Stimulated activated CD8-positive, alpha-beta memory T cell treated with anti-CD3 and anti-CD28 coated beads, Interleukin-2, amount 100 ng/mL, for 48 hours (primary cell): Measurements from ENCODE around the gene PACSIN2.
"Not testable (repeated sequence)": the region's sequence is repeated elsewhere in the genome, so short reads cannot be mapped to it uniquely, and the experiment has no call there.

ENCODE experiments used
- DNase-seq, 2 donors: peaks; one replicate each; pipeline ENCODE4 v3.0.0-alpha.2; 2020; ENCODE audit warnings: low read depth in 2 of 2

The PACSIN2 gene

DNA sequence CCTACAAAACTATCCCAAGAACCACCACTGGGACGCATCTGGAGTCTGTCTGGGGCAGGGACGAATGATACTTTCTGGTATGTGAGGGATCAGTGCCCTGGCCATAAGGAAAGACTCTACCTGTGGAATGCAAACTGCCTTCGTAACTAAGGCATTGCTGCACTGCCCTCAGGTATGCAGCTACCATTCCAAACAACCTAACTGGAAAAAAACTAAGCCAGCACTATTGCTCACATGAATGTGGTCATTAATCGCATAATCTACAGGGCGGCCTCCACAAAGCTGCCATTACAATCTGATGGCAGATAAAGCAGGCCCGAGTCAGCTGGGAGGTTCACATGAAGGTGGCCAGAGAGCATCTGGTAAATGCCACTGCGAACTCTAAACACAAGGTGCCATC lies 3.9 kb downstream of the PACSIN2 start:
- DNase-seq, result no peak

DNA sequence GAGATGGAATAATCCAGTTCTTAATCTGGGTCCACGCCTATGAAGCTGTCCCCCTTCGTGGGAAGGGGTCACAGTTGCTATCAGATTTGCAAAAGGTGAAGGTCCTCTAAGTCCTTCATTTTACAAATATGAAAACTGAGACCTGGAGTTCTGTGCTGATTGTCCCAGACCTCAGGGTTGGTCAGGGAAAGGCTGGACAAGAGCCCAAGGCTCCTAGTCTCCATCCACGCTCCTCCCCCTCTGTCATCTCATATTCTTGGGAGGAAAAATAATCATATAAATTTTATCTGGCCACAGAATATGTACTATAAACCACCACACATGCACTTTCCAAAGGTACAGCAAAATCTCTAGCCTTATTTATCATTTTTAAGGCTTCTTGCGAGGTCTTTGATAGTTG lies 5.5 kb downstream of the PACSIN2 start:
- no peak for DNase-seq

DNA sequence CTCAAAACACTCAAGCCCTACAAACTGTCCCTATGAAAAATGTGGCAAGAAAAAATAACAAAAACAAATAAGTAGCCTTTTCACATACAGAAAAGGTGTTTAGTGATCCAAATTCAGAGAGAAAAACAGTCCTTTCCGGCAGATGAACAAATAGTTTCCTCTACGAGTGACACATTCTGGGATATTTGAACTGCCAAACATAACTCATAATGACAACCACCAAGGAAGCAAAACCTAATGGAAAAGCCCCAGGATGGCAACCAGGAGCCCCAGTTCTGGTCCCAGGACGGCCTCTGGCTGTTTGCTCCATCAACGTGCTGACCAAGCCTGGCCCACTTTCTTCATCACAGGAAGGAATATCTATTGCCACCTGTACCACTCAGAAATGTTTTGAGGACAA lies 6.0 kb downstream of the PACSIN2 start:
- no peak for DNase-seq

DNA sequence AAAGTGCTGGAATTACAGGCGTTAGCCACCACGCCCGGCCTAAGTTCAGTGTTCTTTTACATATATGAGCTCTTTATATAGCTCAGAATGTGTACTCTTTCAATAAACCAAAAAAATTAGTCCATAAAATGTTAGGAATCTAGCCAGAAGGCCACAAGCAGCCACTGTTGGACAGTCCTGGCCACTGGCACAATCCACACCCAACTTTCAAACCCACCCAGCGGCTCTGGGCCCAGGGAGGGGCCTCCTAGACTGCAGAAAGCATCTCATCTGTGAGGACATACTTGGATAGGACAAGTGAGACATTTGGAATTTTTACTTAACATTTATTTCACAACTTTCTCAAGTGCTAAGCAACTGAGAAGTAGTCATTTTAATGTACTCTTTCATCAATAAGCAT lies 6.4 kb downstream of the PACSIN2 start:
- no peak for DNase-seq

DNA sequence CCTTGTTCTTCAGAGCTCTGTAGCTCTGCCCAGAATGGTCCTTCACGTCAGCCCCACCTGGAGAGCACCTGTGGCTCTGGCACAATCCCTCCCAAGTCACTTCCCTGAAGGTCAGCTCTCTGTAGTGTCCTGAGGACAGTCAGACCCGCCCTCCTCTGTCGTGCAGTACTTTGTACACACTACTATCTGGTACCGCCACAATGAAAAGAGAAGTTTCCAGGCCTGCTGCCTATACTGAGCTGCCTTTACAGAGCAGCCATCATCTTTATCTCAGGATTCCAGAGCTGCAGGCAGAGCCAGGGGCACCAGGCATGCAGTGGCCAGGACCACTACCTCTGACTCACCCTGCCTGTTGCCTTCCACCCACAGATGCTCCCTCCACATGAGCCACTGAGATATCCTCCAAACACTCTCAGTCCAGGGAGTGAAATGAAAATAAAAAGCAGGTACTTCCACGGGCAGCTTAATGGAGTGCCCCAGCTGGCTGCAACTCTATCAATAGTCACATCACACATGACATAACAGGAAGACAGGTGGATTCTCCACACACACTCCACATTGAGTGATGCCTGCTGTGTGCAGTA lies 7.3 kb downstream of the PACSIN2 start:
- DNase-seq, result no peak

DNA sequence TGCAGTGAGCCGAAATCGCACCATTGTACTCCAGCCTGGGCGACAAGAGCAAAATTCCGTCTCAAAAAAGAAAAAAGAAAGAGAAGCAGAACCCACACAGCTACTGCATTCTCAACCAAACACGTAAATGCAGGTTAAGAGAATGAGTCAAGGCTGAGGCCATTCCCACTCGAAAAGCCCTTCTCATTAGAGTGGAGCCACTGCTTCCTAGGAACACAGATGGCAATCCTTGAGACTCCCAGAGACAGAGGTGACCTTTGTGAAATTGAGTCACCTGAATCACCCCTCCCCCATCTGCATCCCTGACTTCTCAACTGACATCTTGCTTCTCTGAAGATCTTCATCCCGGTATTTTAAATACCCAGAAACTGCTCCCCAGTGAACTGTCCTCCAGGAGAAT lies 8.2 kb downstream of the PACSIN2 start:
- DNase-seq, result no peak

DNA sequence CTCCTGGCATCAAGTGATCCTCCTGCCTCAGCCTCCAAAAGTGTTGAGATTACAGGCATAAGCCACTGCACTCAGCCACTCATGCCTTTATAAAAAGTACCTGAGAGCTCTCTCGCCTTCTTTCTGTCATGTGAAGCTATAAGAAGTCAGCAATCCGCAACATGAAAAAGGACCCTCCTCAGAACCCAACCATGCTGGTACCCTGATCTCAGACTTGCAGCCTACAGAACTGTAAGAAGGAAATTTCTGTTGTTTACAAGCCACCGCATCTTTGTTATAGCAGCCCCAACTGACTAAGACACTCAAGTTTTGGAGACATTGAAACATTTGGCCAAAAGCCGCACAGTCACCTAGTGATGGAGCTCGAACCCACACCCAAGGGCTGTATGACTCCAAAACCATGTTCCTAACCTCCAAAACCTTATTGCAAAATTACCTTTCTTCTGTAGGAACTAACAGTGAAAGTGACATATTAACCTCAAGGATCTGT lies 8.9 kb downstream of the PACSIN2 start:
- DNase-seq, result no peak

DNA sequence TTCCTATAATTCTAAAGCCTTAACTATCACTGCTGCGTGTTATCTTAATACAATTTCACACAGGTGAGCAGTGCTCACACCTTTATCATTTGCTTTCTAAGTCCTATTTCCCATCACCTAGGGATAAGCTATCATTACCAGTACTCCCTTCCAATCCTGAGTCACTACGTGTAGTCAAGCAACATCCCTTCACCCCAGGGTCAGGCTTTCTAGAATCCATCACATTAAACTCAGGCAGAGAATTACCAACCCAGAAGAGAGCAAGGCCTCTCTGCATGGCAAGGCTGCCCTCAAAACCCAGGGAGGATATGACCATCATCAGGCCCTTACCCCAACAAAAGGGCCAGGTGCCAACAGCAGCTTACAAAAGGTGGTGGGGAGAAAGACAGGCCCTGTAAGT lies 9.8 kb downstream of the PACSIN2 start:
- no peak for DNase-seq

DNA sequence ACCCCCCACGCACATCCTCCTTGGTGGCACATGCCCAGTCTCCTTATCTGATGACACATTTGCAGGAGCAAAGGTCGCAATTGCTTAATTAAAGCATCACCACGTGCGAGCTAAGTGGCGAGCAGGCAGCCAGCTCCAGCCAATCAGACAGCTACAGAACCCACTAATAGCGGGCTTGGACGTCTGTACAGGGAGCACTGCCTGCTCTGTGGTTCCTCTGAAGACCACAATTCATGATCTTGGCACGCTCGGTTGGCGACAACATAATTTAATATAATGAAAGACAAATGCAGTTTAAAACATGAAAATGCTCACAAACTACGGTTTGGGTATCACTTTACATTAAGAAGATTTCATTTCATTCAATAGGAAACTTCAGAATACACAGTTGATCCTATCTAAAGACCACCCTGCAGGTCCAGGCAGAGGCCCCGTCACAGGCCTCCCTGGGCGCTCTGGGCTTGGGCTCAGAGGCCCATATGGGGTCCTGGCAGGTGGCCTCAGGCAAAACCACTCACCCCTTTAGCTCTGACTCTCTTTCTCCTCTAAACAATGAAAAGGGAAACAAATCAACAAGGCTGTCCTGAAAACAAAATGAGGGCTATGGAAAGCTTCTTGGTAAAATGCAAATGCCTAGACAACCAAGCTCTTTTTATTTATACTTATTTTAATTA lies 10.4 kb downstream of the PACSIN2 start:
- DNase-seq, result no peak

DNA sequence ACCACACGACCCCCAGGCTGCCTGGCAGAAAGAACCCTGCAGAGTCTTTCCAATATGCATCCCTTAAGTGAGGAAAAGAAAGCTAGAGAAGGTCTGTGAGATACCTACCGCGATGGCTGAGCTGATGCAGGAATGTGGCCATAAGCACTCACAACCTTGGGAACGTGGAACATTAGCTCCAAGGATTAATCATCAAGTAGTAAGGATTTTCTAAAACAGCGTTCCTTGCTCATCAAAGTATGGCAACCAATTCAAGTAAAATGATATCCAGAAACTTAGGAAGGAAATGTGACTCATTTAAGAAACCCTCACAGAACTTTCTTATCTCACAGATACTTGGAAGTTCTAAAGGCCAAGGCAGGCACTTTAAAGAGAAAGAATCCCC lies 12.8 kb downstream of the PACSIN2 start:
- no peak for DNase-seq

DNA sequence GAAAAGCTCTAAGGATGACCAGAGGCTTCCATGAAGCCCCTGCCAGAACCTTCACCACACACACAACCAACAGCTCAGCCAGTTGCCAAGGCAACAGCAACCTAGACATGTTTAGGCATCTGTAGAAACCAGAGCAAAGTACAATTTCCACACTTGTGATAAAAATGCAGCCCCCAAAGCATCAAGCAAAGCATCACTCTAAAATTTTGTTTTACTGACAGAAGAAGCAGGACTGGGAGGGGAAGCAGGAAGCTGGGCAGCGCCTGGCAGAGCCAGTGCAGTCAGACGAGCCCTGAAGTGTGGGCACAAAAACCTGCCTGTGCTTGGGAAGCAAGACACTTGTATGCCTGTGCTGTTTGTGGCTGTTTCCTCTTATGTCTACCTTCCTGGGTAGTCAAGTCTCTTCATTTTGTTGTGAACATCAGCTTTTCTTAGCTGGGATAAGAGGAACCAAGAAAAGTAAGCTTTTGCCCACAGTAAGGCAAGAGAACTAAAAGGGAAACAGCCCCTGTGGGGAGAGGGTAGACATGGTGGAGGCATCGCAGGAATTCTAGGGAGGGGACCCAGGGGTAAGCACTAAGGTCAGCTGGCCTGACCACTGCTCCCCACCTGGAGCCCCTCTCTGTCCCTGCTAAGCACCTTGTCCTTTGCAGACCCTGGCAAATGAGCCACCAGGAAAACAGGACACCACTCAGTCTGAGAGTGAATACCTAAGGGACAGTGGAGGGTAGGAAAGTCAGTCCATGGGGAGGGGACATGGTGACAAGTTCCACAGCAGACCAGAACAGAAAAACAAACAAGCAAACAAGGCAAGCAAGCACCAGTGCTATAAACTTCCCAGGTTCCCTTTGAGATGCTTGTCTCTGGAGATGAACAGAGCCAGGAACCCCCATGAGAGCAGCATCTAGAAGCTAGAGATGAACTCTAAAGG lies 13.4 kb downstream of the PACSIN2 start:
- DNase-seq, result no peak

DNA sequence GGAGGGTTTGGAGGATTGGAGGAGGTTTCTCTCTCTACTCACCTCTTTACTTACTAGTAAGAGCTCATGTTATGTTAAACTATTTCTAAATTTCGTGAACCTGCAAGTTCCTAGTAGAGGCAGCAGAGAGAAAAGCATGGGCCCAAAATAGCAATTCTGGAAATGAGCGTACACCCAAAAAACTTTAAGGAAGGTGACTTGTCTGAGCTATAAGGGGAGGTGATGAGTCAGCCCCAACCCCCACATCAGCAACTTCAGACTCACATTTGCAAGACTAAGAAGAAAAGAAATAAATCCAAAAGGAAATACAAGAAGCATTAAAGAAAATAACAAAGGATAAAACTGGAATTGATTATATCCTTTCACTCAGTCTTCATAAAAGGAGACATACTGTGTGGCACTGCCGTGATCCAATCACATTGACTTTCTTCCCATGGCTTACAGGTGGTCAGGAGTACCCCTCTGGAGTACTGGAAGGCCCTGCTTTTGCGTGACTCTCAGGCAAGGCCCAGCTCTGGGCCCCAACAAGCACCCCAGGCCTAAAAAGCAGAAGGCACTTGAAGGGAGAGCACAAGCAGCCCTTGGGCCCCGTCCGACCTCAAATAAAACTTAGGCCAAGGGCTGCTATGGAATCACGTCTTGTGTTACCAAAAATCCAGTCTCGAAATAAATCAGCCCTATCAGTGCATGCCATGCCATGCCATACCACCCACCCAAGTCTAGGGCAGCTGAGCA lies 14.3 kb downstream of the PACSIN2 start:
- peak in 1 of 2 donors; percentile 31 for DNase-seq

DNA sequence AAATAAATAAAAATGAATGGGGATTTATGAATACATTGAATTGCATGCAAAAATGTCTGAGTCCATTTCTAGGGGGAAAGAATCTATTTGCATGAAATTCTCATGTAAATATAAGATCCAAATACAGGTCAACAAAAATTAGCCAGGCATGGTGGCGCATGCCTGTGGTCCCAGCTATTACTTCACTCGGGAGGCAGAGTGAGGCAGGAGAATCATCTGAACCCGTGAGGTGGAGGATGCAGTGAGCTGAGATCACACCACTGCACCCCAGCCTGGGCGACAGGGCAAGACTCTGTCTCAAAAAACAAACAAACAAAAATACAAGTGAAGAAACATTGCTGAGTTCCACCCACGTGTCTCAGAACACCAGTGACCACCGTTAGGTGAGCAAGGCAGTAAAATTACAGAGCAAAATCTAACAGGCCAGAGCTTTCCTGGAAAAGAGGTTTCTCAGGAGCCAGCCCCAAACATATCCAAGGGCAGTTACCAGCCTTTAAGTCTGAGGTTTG lies 17.3 kb downstream of the PACSIN2 start:
- DNase-seq, result no peak

DNA sequence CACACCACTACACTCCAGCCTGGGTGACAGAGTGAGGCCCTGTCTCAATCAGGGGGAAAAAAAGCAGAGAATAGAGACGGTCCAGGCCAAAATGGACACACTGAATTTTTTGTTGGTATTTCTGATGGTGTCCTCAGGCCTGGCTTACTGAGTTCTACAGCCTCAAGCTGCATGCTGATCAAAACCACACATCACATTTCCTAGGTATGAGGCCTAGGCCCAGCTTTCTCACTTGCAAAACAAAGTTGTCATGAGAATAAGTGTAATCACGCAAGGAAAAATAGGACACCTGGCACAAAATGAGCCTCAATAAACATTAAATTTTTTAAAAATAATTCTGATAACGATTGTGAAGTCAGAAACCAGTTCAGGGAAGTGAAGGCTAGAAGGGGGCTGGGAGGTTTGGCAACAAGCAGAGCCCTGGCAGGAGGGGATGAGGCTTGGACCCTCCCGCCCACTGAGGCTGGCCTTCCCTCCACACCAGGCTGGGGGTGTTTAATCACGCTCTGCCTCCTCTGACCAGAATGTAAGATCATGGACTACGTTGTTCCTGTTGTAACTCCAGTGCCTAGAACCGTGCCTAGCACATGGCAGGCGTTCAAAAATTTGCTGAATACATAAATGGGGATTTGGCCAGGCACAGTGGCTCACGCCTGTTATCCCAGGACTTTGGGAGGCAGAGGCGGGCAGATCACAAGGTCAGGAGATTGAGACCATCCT lies 18.1 kb downstream of the PACSIN2 start:
- no peak for DNase-seq

DNA sequence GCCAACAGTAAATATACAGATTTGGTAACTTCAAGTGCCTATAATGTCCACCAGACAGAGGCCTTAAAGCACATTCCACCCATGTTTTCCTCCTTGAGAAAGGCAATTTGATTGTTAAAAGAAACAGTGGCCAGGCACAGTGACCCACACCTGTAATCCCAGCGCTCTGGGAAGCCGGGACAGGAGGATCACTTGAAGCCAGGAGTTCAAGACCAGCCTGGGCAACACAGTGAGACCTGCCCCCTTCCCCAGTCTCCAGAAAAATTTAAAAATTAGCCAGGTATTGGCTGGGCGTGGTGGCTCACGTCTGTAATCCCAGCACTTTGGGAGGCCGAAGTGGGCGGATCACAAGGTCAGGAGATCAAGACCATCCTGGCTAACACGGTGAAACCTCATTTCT lies 19.3 kb downstream of the PACSIN2 start:
- not testable (repeated sequence) for DNase-seq

DNA sequence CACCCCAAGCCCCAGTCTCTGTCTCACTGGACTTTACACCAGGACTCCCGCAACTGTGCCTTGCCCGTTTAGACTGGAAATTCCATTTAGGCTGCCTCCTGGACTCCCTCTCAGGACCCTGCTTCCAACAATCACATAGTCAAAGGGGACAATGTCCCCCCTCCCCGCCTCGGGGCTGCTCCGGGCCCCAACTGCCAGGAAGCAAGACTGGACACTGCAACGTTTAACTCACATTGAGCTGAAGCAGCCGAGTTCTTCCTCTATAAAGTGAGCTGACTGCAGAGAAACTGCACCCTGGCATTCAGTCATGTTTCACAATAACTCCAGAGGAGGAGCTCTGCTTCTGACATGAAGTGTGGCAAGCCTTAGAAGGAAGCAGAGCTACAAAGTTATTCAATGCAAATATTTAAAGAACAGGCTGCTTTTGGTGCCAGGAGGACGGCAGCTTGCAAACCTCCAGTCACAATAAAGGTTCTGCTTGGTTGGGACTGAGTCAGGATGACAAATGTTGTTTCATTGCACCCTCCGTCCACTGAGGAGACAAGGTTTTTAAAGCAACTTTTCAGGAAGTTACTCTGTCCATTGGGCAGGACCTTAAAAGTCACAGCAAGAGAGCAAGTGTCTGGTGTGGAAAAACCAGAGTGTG lies 19.9 kb downstream of the PACSIN2 start:
- no peak for DNase-seq

DNA sequence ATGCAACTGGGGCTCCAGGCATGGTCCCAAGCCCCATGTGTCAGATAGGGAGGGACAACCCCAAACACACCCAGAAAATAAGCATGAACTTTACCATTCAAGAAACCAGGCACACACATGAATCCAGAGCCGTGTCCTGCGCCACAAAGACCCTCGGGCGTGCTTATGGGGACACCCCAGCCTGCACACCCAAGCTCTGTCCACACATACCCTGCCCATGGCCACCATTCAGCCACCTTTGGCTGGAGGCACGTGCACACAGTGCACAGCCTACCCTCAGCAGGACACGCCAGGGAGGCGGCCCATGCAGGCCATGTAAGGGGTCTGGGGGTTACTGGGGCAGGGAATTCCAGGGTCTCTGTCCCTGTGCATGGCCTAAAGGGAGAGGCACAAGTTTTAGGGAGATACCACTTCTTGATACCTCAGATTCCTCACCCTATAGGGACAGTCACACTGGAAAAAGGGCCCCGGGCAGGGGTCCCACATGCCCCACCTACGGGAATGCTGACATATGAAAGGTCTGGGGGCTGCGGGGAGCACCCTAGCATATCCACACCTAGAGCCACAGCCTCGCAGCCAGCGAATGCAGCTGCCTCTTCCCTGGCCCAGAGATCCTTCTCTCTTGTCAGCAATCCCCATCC lies 20.6 kb downstream of the PACSIN2 start:
- no peak for DNase-seq

DNA sequence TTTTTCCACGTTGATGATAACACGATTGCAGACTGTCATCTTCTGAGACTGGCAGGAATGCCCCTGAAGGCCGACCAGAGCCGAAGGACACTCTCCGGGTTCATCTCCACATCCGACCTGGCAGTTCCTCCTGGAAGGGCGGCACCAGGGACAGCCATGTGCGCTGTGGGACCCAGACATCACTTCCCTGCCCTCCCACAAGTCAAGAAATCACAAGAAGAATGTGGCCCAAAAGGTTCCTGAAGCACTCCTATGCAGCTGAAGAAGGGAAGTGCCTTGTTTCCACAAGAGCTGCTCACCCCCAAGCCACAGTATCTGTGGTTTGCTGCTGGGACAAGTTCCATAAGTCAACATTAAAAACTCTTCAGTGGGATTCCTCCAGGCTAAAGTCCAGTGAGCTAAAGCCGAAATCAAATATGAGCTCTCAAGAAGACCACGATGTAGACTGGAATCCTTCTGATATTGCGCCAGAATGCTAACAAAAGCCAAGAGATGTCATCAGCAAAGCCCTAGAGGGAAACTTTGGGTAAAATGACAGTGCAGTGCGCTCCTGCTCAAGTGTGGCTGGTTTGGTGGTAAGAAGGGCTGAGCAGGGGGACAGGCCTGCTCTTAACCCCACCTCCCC lies 21.2 kb downstream of the PACSIN2 start:
- no peak for DNase-seq

DNA sequence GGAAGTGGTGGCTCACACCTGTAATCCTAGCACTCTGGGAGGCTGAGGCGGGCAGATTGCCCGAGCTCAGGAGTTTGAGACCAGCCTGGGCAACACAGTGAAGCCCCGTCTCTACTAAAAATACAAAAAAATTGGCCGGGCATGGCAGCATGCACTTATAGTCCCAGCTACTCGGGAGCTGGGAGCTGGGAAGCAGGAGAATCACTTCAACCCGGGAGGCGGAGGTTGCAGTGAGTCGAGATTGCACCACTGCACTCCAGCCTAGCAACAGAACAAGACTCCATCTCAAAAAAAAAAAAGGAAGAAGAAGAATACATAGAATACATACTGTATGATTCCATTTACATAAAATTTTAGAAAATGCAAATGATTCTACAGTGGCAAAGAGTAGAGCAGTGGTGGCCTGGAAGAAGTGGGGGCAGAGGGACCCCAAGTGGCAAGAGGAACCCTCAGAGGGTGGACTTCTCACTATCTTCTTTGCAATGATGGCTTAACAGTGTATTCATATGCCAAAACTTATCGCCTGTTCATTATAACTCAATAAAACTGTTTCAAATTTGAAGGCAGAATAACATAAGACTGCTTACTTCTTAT lies 22.0 kb downstream of the PACSIN2 start:
- DNase-seq, result no peak
